Neural progenitor cell (in vitro differentiated cells): ENCODE measurements around the gene RNF220.

ENCODE experiments used
- EZH2 ChIP-seq: fragments of 200-600 bp; sonication (generic); IDR thresholded peaks from 2 replicates; pipeline ENCODE4 v1.6.1; 2017; ENCODE audit warnings: antibody characterized with exemption, mild to moderate bottlenecking, moderate library complexity
- EZH2phosphoT487 ChIP-seq: fragments of 200-600 bp; sonication (generic); IDR thresholded peaks from 2 replicates; pipeline ENCODE4 v1.6.1; 2017; ENCODE audit warnings: antibody characterized with exemption
- TF ChIP-seq, protein P1 (sequence below): fragments of 200-600 bp; sonication (generic); IDR thresholded peaks from 2 replicates; pipeline ENCODE4 v1.5.1; 2017; ENCODE audit warnings: antibody characterized with exemption, mild to moderate bottlenecking

DNA sequence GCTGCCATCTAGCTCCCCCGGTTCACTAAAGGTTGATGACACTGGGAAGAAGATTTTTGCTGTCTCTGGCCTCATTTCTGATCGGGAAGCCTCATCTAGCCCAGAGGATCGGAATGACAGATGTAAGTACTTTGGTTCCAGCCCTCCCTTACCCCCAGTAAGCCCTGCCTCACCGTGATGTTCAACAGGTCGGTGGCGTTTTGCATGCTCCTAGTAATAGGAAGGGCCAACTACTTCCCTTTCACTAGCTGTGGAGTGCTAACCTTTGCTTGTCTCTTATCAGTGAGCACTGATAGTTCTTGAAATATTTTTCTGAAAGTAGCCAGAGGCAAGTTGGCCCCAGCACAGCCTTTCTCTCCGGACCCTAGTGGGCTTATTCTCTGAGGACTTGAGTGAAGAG lies 7.5 kb downstream of the RNF220 start:
- TF ChIP-seq, protein P1, sequence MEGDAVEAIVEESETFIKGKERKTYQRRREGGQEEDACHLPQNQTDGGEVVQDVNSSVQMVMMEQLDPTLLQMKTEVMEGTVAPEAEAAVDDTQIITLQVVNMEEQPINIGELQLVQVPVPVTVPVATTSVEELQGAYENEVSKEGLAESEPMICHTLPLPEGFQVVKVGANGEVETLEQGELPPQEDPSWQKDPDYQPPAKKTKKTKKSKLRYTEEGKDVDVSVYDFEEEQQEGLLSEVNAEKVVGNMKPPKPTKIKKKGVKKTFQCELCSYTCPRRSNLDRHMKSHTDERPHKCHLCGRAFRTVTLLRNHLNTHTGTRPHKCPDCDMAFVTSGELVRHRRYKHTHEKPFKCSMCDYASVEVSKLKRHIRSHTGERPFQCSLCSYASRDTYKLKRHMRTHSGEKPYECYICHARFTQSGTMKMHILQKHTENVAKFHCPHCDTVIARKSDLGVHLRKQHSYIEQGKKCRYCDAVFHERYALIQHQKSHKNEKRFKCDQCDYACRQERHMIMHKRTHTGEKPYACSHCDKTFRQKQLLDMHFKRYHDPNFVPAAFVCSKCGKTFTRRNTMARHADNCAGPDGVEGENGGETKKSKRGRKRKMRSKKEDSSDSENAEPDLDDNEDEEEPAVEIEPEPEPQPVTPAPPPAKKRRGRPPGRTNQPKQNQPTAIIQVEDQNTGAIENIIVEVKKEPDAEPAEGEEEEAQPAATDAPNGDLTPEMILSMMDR, result no peak
- TF ChIP-seq EZH2 (no peak), EZH2phosphoT487 (no peak)
